ENCODE measurements around the gene PALD1. TPM values are rescaled to one million over a fixed set of nuclear protein-coding genes. Genes with fewer than 3 reads are reported as not detected.

The PALD1 gene
- polyA plus RNA-seq, 2 of the 4 experiments (the other 2 are of a cell fraction): 3.6 to 5.5 TPM

DNA sequence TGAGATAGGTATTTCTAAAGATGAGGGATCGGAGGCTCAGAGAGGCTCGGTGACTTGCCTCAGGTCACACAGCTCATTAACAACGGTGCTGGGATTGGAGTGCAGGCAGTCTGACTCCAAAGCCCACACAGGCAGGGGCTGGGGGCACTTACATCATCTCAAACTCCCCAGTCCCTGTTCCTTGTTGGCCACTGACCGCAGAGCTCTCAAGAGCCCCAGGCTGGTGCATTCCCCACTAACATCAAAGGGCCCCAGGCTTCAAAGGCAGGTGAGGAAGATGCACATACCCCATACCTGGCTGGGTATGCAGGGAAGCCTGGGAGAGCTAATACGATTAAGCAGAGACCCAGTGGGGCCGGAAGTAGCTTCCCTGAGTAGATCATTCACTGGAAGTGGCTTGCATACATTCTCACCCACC, 23.3 kb upstream of the PALD1 start:
- ATAC-seq (no peak), DNase-seq (ENCODE audit: low read depth in 1 of 2, low spot score in 1 of 2) (no peak), FAIRE-seq (no peak)
- TF ChIP-seq CBX8 (IDR thresholded peaks at IDR 0.05): no peak
- no peak for TF ChIP-seq HDAC2 (IDR thresholded peaks at IDR 0.05)
- TF ChIP-seq SREBF2 (IDR thresholded peaks at IDR 0.05): no peak
- TF ChIP-seq EHF (CRISPR knock-in tag; IDR thresholded peaks at IDR 0.05): no peak
- Histone ChIP-seq H3K4me2 (no peak overlapping the region), H3K27ac (no peak overlapping the region), H3K4me3 (no peak overlapping the region), H3K4me1 (no peaks in the 10 kb centered on the region), H3K9me3 (no peaks in the 10 kb centered on the region)
- WGBS (ENCODE audit: missing lambda C conversion rate): 83% methylated on average over 6 of the region's 6 CpGs
- POLR2A ChIA-PET: no interaction called here
- CTCF ChIA-PET: interaction anchor here (0.9 to 19.9 kb wide), 4 partner anchors 7 to 448 kb away, joined by 3 to 376 read pairs (median 45); no protein-coding TSS in a partner anchor

DNA sequence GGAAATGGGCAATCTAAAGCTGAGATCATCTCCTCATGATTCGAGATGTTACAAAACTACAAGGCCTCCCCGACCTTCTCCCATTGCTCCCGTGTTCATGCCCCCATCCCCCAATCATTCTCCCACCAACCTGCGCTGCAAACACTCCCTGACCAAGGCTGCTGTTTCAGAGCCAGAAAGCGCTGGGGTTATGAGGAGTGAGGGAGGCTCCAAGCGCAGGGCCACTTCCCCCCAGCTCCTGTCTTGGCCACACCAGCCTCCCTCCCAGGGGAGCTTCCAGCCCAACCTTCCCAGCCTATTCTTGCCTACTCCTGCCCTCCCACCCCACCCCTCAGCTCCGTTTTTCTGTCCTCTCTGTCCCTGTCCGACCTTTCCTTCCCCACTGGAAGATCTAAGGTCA, 22.4 kb upstream of the PALD1 start:
- FAIRE-seq: no peak
- Histone ChIP-seq H3K4me3 (no peak overlapping the region), H3K4me2 (no peak overlapping the region), H3K4me1 (no peaks in the 10 kb centered on the region), H3K27ac (no peak overlapping the region), H3K9me3 (no peaks in the 10 kb centered on the region)
- ChIA-PET POLR2A (no interaction called here), CTCF (interaction anchor here (0.9 to 19.9 kb wide), 2 partner anchors 77 to 447 kb away, joined by 3 to 376 read pairs; no protein-coding TSS in a partner anchor)
- WGBS (ENCODE audit: missing lambda C conversion rate): 54% methylated on average over 8 of the region's 8 CpGs
- TF ChIP-seq, protein P1, sequence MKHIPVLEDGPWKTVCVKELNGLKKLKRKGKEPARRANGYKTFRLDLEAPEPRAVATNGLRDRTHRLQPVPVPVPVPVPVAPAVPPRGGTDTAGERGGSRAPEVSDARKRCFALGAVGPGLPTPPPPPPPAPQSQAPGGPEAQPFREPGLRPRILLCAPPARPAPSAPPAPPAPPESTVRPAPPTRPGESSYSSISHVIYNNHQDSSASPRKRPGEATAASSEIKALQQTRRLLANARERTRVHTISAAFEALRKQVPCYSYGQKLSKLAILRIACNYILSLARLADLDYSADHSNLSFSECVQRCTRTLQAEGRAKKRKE (CRISPR knock-in tag; IDR thresholded peaks at IDR 0.05; ENCODE audit: low read depth): no peak
- TF ChIP-seq MAFK (IDR thresholded peaks at IDR 0.05; ENCODE audit: partially characterized antibody) (no peak), CBX2 (IDR thresholded peaks at IDR 0.05; ENCODE audit: borderline replicate concordance, low read depth) (no peak), EP300 (IDR thresholded peaks at IDR 0.05) (no peak)
- TF ChIP-seq, protein P2, sequence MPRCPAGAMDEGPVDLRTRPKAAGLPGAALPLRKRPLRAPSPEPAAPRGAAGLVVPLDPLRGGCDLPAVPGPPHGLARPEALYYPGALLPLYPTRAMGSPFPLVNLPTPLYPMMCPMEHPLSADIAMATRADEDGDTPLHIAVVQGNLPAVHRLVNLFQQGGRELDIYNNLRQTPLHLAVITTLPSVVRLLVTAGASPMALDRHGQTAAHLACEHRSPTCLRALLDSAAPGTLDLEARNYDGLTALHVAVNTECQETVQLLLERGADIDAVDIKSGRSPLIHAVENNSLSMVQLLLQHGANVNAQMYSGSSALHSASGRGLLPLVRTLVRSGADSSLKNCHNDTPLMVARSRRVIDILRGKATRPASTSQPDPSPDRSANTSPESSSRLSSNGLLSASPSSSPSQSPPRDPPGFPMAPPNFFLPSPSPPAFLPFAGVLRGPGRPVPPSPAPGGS (IDR thresholded peaks at IDR 0.05): no peak
- DNase-seq (ENCODE audit: low read depth in 1 of 2, low spot score in 1 of 2): no peak
- no peak for ATAC-seq

DNA sequence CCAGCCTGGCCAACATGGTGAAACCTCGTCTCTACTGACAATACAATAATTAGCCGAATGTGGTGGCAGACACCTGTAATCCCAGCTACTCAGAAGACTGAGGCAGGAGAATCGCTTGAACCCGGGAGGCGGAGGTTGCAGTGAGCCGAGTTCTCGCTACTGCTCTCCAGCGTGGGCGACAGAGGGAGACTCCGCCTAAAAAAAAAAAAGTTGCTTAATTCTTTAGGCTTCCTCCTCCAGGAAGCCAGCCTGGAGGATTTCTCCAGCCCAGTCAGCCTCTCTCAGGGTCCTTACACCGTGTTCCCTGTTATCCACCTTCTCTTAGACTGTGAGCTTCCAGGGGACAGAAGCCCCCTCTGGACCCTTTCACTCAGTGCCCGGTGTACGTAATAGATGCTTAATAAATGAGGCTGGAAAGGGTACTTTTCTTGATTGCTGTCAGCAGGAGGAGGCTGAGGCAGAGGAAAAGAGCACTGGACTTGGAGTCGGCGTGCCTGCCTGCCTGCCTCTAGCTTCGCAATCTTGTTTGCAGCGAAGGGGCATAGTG, 20.7 kb upstream of the PALD1 start:
- Histone ChIP-seq H3K4me1 (peaks cover 5% of the 10 kb centered on the region), H3K9me3 (no peaks in the 10 kb centered on the region), H3K4me2 (peak overlapping the region; percentile 40), H3K4me3 (no peak overlapping the region), H3K27ac (0 out of 6 replicates have a peak overlapping the region, but pooled peaks of 1 of the 2 experiments have one; percentile 67)
- CTCF ChIA-PET: interaction anchor here (0.6 to 19.9 kb wide), 3 partner anchors 17 to 92 kb away, joined by 3 to 376 read pairs (median 3); no protein-coding TSS in a partner anchor
- FAIRE-seq (no peak), DNase-seq (ENCODE audit: low read depth in 1 of 2, low spot score in 1 of 2) (no peak), ATAC-seq (no peak)
- POLR2A ChIA-PET: no interaction called here
- WGBS (ENCODE audit: missing lambda C conversion rate): 83% methylated on average over 17 of the region's 17 CpGs
- TF ChIP-seq, protein P3, sequence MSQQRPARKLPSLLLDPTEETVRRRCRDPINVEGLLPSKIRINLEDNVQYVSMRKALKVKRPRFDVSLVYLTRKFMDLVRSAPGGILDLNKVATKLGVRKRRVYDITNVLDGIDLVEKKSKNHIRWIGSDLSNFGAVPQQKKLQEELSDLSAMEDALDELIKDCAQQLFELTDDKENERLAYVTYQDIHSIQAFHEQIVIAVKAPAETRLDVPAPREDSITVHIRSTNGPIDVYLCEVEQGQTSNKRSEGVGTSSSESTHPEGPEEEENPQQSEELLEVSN (IDR thresholded peaks at IDR 0.05; ENCODE audit: borderline replicate concordance, low read depth): 0 out of 2 replicates have a peak, but pooled peaks have one; percentile 6
- TF ChIP-seq MAFK (IDR thresholded peaks at IDR 0.05; ENCODE audit: partially characterized antibody): no peak
- peak; percentile 57 for TF ChIP-seq ZFP36 (IDR thresholded peaks at IDR 0.05; ENCODE audit: borderline replicate concordance, partially characterized antibody)
- no peak for TF ChIP-seq GATA3 (IDR thresholded peaks at IDR 0.05; ENCODE audit: borderline replicate concordance)
- no peak for TF ChIP-seq EP300 (IDR thresholded peaks at IDR 0.05)

DNA sequence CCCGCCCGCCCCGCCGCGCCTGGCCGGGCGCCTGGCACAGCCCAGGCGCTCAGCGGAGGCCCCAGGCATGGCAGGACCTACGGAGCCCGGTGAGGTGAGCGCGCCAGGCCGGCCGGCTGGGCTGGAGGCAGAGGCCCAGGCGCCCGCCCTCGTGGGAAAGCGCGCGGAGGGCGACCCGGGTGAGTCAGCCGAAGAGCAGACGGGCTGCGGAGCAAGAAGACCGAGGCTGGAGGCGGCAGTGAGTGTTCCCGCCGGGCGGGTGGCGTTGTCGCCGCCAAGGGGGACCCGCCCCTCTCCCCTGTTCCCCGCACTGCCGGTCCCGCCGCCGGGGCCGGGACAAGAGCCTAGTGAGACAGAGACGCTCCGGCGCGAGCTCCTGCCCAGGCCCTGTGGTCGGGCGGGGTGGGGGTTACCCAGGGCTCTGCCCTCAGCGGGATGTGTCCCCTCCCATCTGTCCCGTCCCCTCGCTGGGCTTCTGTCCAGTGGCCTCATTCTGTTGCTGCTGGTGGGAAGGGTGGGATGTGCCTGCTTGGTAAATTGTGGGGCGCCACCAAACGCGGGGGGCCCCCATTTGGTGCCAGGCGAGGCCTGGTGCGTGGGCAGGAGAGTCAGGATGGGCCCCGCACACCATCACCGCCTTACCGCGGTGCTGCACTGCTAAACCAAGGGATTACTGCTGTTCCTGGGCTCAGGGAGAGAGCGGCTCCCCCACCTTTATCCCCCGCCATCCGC, 20.1 kb upstream of the PALD1 start:
- POLR2A ChIA-PET: no interaction called here
- Histone ChIP-seq H3K4me1 (peaks cover 5% of the 10 kb centered on the region), H3K4me3 (no peak overlapping the region), H3K27ac (peak overlapping the region in 1 of 2 experiments; percentile 67; a peak in 2 of 6 replicates), H3K4me2 (peak overlapping the region; percentile 40), H3K9me3 (no peaks in the 10 kb centered on the region)
- FAIRE-seq (no peak), ATAC-seq (peak; percentile 25 to 36; a peak in 3 of 6 replicates), DNase-seq (ENCODE audit: low read depth in 1 of 2, low spot score in 1 of 2) (no peak)
- CTCF ChIA-PET: interaction anchor here (0.5 to 19.9 kb wide), 5 partner anchors 9 to 446 kb away, joined by 3 to 376 read pairs (median 49); no protein-coding TSS in a partner anchor
- no peak for TF ChIP-seq HOXB5 (CRISPR knock-in tag; IDR thresholded peaks at IDR 0.05)
- TF ChIP-seq, protein P3 (IDR thresholded peaks at IDR 0.05; ENCODE audit: borderline replicate concordance, low read depth): 0 out of 2 replicates have a peak, but pooled peaks have one; percentile 19
- 69% methylated on average over 52 of the region's 62 CpGs for WGBS (ENCODE audit: missing lambda C conversion rate)

All from A549 (cell line).